ENCODE measurements around the gene UPP2.

The UPP2 gene

GRCh38 chr2:158101384-158101926 is at the start of gene UPP2:
TSS of gene UPP2 (plus strand) at chr2:158101876. CDS start at chr2:158102064, 188 bp downstream.
- DNase-seq (ENCODE audit: low read depth in 4 of 4, low spot score in 1 of 4), result no peak

- DNase-seq (ENCODE audit: low read depth in 4 of 4, low spot score in 1 of 4), result no peak
Observed at GRCh38 chr2:158052761-158053160, 48.9 kb upstream of the UPP2 start.

GRCh38 chr2:158056875-158057274 is 44.8 kb upstream of the UPP2 start:
- DNase-seq (ENCODE audit: low read depth in 4 of 4, low spot score in 1 of 4), result no peak

- DNase-seq (ENCODE audit: low read depth in 4 of 4, low spot score in 1 of 4), result no peak
Observed at GRCh38 chr2:158060160-158060834, 41.4 kb upstream of the UPP2 start.

- no peak for DNase-seq (ENCODE audit: low read depth in 4 of 4, low spot score in 1 of 4)
Observed at GRCh38 chr2:158060835-158061435, 40.7 kb upstream of the UPP2 start.

GRCh38 chr2:158061763-158062162 is 39.9 kb upstream of the UPP2 start:
- DNase-seq (ENCODE audit: low read depth in 4 of 4, low spot score in 1 of 4), result no peak

GRCh38 chr2:158066046-158066713 is 35.5 kb upstream of the UPP2 start:
- no peak for DNase-seq (ENCODE audit: low read depth in 4 of 4, low spot score in 1 of 4)

- DNase-seq (ENCODE audit: low read depth in 4 of 4, low spot score in 1 of 4), result no peak
Observed at GRCh38 chr2:158071018-158071417, 30.7 kb upstream of the UPP2 start.

GRCh38 chr2:158072361-158072760 is 29.3 kb upstream of the UPP2 start:
- no peak for DNase-seq (ENCODE audit: low read depth in 4 of 4, low spot score in 1 of 4)

GRCh38 chr2:158079672-158080071 is 22.0 kb upstream of the UPP2 start:
- no peak for DNase-seq (ENCODE audit: low read depth in 4 of 4, low spot score in 1 of 4)

GRCh38 chr2:158088093-158088492 is 13.6 kb upstream of the UPP2 start:
- no peak for DNase-seq (ENCODE audit: low read depth in 4 of 4, low spot score in 1 of 4)

GRCh38 chr2:158089322-158089721 is 12.4 kb upstream of the UPP2 start:
- no peak for DNase-seq (ENCODE audit: low read depth in 4 of 4, low spot score in 1 of 4)

- DNase-seq (ENCODE audit: low read depth in 4 of 4, low spot score in 1 of 4), result no peak
Observed at GRCh38 chr2:158091647-158092046, 10.0 kb upstream of the UPP2 start.

- no peak for DNase-seq (ENCODE audit: low read depth in 4 of 4, low spot score in 1 of 4)
Observed at GRCh38 chr2:158094487-158095092, 7.1 kb upstream of the UPP2 start.

- DNase-seq (ENCODE audit: low read depth in 4 of 4, low spot score in 1 of 4), result no peak
Observed at GRCh38 chr2:158095269-158095668, 6.4 kb upstream of the UPP2 start.

- DNase-seq (ENCODE audit: low read depth in 4 of 4, low spot score in 1 of 4), result no peak
Observed at GRCh38 chr2:158095912-158096311, 5.8 kb upstream of the UPP2 start.

GRCh38 chr2:158097481-158097880 is 4.2 kb upstream of the UPP2 start:
- DNase-seq (ENCODE audit: low read depth in 4 of 4, low spot score in 1 of 4), result no peak

GRCh38 chr2:158098178-158098577 is 3.5 kb upstream of the UPP2 start:
- no peak for DNase-seq (ENCODE audit: low read depth in 4 of 4, low spot score in 1 of 4)

- no peak for DNase-seq (ENCODE audit: low read depth in 4 of 4, low spot score in 1 of 4)
Observed at GRCh38 chr2:158099716-158100115, 2.0 kb upstream of the UPP2 start.

GRCh38 chr2:158100411-158100810 is 1.3 kb upstream of the UPP2 start:
- no peak for DNase-seq (ENCODE audit: low read depth in 4 of 4, low spot score in 1 of 4)

- DNase-seq (ENCODE audit: low read depth in 4 of 4, low spot score in 1 of 4), result no peak
Observed at GRCh38 chr2:158102446-158102845, 770 bp downstream of the UPP2 start.
